Stimulated activated CD8-positive, alpha-beta memory T cell treated with anti-CD3 and anti-CD28 coated beads, Interleukin-15, amount 100 ng/mL, for 48 hours (primary cell): ENCODE results near the gene PVRIG.
"Not testable (repeated sequence)": the region's sequence is repeated elsewhere in the genome, so short reads cannot be mapped to it uniquely, and the experiment has no call there.

Experiments
- DNase-seq, 2 donors: peaks; one replicate each; pipeline ENCODE4 v3.0.0-alpha.2; 2020; ENCODE audit warnings: low read depth in 2 of 2

PVRIG gene

GRCh38 chr7:100195222-100195621 is 24.5 kb upstream of the PVRIG start:
- DNase-seq = no peak

- DNase-seq = not testable (repeated sequence)
These were observed 23.8 kb upstream of the PVRIG start for GRCh38 chr7:100195901-100196322.

GRCh38 chr7:100198266-100198665 is 21.5 kb upstream of the PVRIG start:
- DNase-seq = no peak

- no peak for DNase-seq
These were observed 19.1 kb upstream of the PVRIG start for GRCh38 chr7:100200693-100201092.

GRCh38 chr7:100204454-100204853 is 15.3 kb upstream of the PVRIG start:
- no peak for DNase-seq

- DNase-seq = peak in 1 of 2 donors; percentile 40
These were observed 10.8 kb upstream of the PVRIG start for GRCh38 chr7:100208911-100209408.

DNA sequence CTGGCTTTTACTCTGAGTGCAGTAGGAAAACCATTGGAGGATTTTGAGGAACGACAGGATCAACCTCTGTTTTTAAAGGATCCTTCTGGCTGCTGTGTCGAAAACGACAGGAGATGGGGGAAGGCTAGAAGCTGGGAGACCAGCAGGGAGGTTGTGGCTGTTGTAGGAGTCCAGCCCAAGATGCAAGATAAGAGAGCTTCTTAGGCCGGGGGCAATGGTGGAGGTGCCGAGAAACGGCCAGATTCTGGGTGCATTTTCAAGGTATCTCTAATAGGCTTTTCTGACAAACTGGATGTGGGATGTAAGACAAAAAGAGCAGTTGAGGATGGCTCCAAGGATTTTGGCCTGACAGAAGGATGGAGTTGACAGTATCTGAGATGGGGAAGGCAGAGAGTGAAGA is 10.3 kb upstream of the PVRIG start:
- DNase-seq = no peak

GRCh38 chr7:100210805-100211204 is 8.9 kb upstream of the PVRIG start:
- no peak for DNase-seq

- peak in 1 of 2 donors; percentile 45 for DNase-seq
These were observed 8.4 kb upstream of the PVRIG start for GRCh38 chr7:100211342-100211780.

DNA sequence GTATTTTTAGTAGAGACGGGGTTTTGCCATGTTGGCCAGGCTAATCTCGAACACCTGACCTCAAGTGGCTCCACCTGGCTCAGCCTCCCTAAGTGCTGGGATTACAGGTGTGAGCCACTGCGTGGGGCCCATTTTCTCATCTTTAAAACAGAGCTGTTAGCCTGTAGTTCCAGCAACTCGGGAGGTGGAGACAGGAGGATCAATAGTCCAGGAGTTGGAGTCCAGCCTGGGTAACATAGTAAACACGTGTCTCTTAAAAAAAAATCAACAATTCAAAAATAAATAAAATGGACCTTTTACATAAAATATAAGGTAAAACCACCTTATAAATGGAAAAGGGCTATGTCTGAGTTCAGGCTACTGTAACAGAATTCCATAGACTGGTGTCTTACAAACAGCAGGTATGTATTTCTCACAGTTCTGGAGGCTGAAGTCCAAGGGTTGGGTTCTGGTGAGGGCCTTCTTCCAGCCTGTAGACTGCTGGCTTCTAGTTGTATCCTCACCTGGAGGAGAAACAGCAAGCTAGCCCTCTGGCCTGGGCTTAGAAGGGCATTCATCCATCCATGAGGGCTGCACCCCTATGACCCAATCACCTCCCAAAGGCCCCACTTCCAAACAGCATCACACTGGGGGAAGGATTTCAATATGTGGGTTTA is 7.0 kb upstream of the PVRIG start:
- no peak for DNase-seq

DNA sequence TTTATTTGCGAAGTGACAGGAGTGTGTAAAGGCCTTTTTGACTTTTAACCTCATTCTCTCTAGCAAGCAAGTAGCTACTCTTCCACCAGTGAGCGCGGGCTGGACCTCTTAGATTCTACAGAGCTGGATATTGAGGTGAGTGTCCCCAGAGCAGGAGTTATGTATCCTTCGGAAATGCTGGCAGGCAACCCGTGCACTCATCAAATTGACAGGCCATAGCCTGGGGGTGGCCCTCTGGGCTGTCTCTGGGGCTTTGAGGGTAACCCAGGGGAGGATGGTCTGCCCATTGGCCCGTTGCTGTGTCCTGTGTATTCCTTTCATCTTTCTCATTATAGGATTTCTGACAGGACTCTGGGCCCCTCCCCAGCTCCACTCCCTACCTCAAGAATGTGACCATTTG is 6.1 kb upstream of the PVRIG start:
- no peak for DNase-seq

DNA sequence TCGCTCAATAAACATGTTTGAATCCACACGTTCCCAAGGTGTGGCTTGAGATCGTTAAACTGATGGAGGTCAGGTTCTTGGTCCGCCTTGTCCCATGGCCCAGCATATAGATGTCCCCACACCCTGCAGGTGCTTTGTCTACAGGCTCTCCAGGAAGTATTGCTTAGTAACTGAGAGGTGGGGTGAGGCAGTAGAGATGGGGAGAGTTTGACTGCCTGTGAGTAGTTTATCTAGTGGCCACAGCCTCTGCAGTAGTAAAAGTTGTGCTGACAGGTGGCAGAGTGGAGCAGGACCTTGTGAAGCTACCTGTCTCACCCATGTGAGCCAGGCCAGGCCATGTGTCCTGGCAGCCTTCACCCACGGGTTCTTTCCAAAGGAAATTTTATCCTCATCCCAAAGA is 5.4 kb upstream of the PVRIG start:
- not testable (repeated sequence) for DNase-seq

DNA sequence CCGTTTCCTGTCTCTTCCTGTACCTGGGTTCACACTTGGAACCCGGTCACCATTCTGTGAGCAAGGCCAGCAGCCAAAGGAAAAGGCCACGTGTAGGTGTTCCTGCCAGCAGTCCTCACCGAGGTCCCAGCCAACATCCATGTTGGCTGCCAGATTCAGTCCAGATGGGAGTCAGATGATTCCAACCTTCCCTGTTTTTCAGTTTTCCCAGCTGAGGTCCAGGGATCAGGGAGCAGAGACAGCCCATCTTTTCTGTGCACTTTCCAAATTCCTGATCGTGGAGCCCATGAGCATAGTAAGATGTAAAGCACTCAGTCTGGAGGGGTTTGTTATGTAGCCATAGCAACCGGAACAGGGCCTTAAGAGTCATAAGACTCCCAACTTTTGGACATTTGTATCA is 3.9 kb upstream of the PVRIG start:
- DNase-seq = no peak

DNA sequence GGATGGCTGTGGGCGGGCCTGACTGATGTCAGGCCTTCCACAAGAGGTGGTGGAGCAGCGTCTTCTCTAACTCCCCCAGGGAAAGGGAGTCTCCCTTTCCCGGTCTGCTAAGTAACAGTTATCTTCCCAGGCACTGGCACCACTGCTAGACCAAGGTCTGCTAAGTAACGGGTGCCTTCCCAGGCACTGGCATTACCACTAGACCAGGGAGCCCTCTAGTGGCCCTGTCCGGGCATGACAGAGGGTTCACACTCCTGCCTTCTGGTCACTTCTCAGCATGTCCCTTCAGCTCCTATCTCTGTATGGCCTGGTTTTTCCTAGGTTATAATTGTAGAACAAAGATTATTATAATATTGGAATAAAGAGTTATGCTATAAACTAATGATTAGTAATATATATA is 1.8 kb upstream of the PVRIG start:
- peak; percentile 67 to 73 for DNase-seq

DNA sequence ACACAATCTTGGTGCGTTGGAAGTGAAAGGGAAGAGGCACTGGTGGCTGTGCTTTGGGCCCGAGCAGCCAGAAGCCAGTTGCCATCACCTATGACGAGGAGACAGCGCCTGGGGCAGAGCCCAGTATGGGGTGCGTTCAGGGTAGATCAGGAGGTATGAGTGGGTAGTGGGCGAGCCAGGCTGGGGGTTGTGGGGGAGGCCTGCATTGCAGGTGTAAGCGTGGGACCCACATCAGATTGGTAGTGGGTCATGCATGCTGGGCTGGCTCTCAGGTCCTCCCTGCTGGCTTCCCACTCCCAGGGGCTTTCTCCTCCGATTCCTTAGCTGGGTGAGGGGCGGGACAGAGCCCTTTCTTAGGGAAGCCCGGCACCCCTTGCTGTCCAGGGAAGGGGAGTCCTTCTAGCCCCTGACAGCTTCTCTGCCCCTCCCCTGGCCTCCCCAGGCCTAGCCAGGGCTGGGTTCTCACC is 445 bp upstream of the PVRIG start:
- DNase-seq = no peak

GRCh38 chr7:100220586-100221230 is 959 bp downstream of the PVRIG start:
- no peak for DNase-seq

DNA sequence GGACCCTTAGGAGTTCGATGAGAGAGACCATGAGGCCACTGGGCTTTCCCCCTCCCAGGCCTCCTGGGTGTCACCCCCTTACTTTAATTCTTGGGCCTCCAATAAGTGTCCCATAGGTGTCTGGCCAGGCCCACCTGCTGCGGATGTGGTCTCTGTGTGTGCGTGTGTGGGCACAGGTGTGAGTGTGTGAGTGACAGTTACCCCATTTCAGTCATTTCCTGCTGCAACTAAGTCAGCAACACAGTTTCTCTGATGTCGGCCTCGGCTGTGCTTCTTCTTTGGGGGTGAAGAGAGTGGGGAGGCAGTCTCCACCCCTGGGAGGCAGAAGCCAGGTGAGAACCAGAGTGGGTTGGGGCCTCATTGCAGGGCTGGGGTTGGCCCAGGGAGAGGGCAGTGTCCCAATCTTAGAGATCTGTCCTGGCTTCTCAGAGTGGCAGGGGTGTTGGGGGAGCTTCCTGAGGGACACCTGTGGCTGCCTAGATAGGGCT is 1.5 kb downstream of the PVRIG start:
- DNase-seq = peak in 1 of 2 donors; percentile 71

DNA sequence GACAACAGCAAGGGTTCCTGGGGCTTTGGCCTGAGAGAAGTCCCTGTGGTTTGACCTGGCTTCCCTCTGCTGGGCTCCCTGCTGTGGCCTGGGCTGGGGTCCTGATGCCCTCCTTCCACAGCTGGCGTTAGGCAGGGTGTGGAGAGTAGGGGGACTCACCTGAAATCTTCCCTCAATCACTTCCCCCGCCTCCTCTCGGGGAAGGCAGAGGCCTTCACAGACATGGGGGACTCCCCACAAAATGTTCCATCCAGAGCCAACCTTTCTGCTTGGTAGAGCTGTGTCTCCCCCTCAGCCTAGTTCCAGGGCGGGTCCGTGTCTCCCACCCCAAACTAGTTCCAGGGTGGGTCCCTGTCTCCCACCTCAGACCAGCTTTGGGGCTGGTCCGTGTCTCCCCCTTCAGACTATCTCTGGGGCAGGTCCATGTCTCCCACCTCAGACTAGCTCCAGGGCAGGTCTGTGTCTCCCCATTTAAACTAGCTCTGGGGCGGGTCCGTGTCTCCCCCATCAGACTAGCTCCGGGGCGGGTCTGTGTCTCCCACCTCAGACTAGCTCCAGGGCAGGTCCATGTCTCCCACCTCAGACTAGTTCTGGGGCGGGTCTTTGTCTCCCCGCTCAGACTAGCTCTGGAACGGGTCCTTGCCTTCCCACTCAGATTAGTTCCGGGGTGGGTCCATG is 2.2 kb downstream of the PVRIG start:
- no peak for DNase-seq

GRCh38 chr7:100222445-100223132 is 2.8 kb downstream of the PVRIG start:
- no peak for DNase-seq

GRCh38 chr7:100223376-100223927 is 3.7 kb downstream of the PVRIG start:
- not testable (repeated sequence) for DNase-seq

GRCh38 chr7:100224891-100225290 is 5.1 kb downstream of the PVRIG start:
- not testable (repeated sequence) for DNase-seq
